ENCODE measurements around the gene ZFAND5.

GRCh38 chr9:72390907-72391306 is 25.9 kb upstream of the ZFAND5 start:
- no peak for TF ChIP-seq KLF11 (CRISPR knock-in tag; IDR thresholded peaks at IDR 0.05)
- no peak for TF ChIP-seq ELF1 (CRISPR knock-in tag; IDR thresholded peaks at IDR 0.05)
- no peak for TF ChIP-seq USF2 (IDR thresholded peaks at IDR 0.05; ENCODE audit: low read depth, low read length)
- no peak for TF ChIP-seq USF2 (CRISPR knock-in tag; IDR thresholded peaks at IDR 0.05; ENCODE audit: borderline replicate concordance)
- TF ChIP-seq ATF7 (IDR thresholded peaks at IDR 0.05) = no peak
- TF ChIP-seq ATF7 (CRISPR knock-in tag; IDR thresholded peaks at IDR 0.05) = no peak
- TF ChIP-seq CTCF (CRISPR knock-in tag; IDR thresholded peaks at IDR 0.05) = no peak
- TF ChIP-seq PBX3 (CRISPR knock-in tag; IDR thresholded peaks at IDR 0.05; ENCODE audit: borderline replicate concordance) = no peak

All from HepG2 (cell line).